RWPE2 (cell line): ENCODE data around the gene EEF1A1.

ENCODE experiments used
- ATAC-seq: fragments of 200-7000 bp; cut with Tn5 transposase; 3 replicates; pipeline ENCODE4 v1.9.1; 2021; ENCODE audit warnings: low read depth
- DNase-seq: peaks from one replicate; pipeline ENCODE4 v3.0.0-alpha.2; 2020; ENCODE audit warnings: low spot score
- H3K27ac ChIP-seq: fragments of 450-650 bp; 2 replicates; pipeline ENCODE4 v1.5.1; 2017; ENCODE audit warnings: mild to moderate bottlenecking; ENCODE audit not compliant: poor library complexity, severe bottlenecking
- H3K27me3 ChIP-seq: fragments of 250-450 bp; sonication (Bioruptor Pico); 2 replicates; pipeline ENCODE4 v1.5.1; 2021; ENCODE audit warnings: mild to moderate bottlenecking, moderate library complexity; ENCODE audit not compliant: insufficient read depth, poor library complexity, severe bottlenecking
- H3K36me3 ChIP-seq: fragments of 250-450 bp; sonication (Bioruptor Pico); 2 replicates; pipeline ENCODE4 v1.5.1; 2020; ENCODE audit warnings: low read depth, mild to moderate bottlenecking, moderate library complexity
- H3K4me1 ChIP-seq: fragments of 250-450 bp; sonication (Bioruptor Pico); 2 replicates; pipeline ENCODE4 v1.5.1; 2021; ENCODE audit warnings: mild to moderate bottlenecking, moderate library complexity; ENCODE audit not compliant: insufficient read depth, poor library complexity, severe bottlenecking
- H3K4me3 ChIP-seq: fragments of 250-450 bp; sonication (Bioruptor Pico); 2 replicates; pipeline ENCODE4 v1.5.1; 2021; ENCODE audit warnings: mild to moderate bottlenecking, moderate library complexity; ENCODE audit not compliant: severe bottlenecking
- H3K9me3 ChIP-seq: fragments of 250-450 bp; sonication (Bioruptor Pico); 2 replicates; pipeline ENCODE4 v1.5.1; 2021; ENCODE audit warnings: mild to moderate bottlenecking, moderate library complexity; ENCODE audit not compliant: severe bottlenecking
- TF ChIP-seq, protein P1 (sequence below): fragments of 450-650 bp; IDR thresholded peaks from one replicate; pipeline ENCODE4 v1.5.1; 2017; ENCODE audit warnings: mild to moderate bottlenecking, moderate library complexity; ENCODE audit not compliant: poor library complexity, severe bottlenecking

EEF1A1 gene

DNA sequence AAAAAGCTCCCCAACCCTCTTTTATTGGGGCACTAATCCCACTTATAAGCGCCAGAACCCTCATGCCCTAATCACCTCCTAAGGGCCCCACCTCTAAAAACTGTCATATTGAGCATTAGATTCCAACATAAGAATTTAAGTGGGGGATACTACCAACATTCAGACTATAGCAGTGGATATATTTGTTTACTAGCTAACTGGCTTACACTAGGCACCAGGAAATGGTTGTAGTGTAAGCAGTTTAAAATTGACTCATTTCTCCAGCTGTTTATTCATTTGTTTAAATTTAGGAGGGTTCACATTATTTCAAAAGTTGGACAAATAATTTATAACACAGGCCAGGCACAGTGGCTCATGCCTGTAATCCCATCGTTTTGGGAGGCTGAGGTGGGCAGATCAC lies 36.4 kb downstream of the EEF1A1 start:
- DNase-seq (no peak), ATAC-seq (no peak)
- H3K36me3 ChIP-seq = peaks cover 92% of the 10 kb centered on the region
- H3K9me3 ChIP-seq = no peaks in the 10 kb centered on the region
- no peak overlapping the region for H3K4me3 ChIP-seq
- no peaks in the 10 kb centered on the region for H3K27me3 ChIP-seq
- TF ChIP-seq, protein P1, sequence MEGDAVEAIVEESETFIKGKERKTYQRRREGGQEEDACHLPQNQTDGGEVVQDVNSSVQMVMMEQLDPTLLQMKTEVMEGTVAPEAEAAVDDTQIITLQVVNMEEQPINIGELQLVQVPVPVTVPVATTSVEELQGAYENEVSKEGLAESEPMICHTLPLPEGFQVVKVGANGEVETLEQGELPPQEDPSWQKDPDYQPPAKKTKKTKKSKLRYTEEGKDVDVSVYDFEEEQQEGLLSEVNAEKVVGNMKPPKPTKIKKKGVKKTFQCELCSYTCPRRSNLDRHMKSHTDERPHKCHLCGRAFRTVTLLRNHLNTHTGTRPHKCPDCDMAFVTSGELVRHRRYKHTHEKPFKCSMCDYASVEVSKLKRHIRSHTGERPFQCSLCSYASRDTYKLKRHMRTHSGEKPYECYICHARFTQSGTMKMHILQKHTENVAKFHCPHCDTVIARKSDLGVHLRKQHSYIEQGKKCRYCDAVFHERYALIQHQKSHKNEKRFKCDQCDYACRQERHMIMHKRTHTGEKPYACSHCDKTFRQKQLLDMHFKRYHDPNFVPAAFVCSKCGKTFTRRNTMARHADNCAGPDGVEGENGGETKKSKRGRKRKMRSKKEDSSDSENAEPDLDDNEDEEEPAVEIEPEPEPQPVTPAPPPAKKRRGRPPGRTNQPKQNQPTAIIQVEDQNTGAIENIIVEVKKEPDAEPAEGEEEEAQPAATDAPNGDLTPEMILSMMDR = no peak
- no peak overlapping the region for H3K27ac ChIP-seq
- H3K4me1 ChIP-seq = no peaks in the 10 kb centered on the region

DNA sequence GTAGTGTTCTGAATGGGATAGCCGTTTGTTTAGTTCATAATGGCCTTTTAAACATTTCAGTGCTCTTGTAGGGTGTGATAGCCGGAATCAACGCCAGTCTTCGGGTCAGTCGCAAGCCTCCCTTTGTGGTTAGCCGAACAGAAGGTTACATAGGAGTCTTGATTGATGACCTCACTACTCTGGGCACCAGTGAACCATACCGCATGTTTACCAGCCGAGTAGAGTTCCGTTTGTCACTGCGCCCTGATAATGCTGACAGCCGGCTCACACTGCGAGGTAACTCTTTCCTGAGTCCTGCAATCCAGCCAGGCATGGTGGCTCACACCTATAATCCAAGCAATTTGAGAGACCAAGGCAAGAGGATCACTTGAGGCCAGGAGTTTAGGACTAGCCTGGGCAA lies 38.9 kb downstream of the EEF1A1 start:
- no peak for DNase-seq
- Histone ChIP-seq H3K4me1 (no peaks in the 10 kb centered on the region), H3K4me3 (no peak overlapping the region), H3K27me3 (no peaks in the 10 kb centered on the region), H3K9me3 (no peaks in the 10 kb centered on the region), H3K36me3 (peaks cover 90% of the 10 kb centered on the region), H3K27ac (no peak overlapping the region)
- no peak for ATAC-seq
- TF ChIP-seq, protein P1 = no peak

DNA sequence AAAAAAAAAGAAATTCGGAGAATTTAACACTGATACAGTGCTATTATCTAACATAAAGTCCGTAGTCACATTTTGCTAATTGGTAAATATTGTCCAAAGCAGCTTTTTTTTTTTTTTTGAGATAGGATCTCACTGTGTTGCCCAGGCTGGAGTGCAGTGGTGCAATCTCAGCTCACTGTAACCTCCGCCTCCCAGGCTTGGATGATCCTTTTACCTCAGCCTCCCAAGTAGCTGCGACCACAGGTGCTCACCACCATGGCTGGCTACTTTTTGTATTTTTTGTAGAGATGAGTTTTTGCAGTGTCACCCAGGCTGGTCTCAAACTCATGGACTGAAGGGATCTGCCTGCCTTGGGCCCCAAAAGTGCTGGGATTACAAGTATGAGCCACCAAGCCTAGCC lies 43.4 kb downstream of the EEF1A1 start:
- DNase-seq = no peak
- H3K9me3 ChIP-seq = no peaks in the 10 kb centered on the region
- H3K27ac ChIP-seq = no peak overlapping the region
- TF ChIP-seq, protein P1 = no peak
- no peaks in the 10 kb centered on the region for H3K27me3 ChIP-seq
- no peaks in the 10 kb centered on the region for H3K4me1 ChIP-seq
- no peak overlapping the region for H3K4me3 ChIP-seq
- ATAC-seq = no peak
- peaks cover 90% of the 10 kb centered on the region for H3K36me3 ChIP-seq

DNA sequence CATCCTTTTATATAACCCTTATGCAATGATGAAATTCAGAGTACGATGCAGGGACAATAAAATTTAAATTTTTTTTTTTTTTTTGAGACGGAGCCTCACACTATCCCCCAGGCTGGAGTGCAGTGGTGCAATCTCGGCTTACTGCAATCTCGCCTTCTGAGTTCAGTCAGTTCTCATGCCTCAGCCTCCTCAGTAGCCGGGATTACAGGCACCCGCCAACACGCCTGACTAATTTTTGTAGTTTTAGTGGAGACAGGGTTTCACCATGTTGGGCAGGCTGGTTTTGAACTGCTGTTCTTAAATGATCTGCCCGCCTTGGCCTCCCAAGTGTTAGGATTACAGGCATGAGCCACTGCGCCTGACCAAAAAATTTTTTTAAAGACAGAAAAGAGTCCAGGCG lies 44.1 kb downstream of the EEF1A1 start:
- DNase-seq (no peak), ATAC-seq (no peak)
- Histone ChIP-seq H3K9me3 (no peaks in the 10 kb centered on the region), H3K27ac (no peak overlapping the region), H3K4me3 (no peak overlapping the region), H3K4me1 (no peaks in the 10 kb centered on the region), H3K27me3 (no peaks in the 10 kb centered on the region), H3K36me3 (peaks cover 90% of the 10 kb centered on the region)
- TF ChIP-seq, protein P1 = no peak

DNA sequence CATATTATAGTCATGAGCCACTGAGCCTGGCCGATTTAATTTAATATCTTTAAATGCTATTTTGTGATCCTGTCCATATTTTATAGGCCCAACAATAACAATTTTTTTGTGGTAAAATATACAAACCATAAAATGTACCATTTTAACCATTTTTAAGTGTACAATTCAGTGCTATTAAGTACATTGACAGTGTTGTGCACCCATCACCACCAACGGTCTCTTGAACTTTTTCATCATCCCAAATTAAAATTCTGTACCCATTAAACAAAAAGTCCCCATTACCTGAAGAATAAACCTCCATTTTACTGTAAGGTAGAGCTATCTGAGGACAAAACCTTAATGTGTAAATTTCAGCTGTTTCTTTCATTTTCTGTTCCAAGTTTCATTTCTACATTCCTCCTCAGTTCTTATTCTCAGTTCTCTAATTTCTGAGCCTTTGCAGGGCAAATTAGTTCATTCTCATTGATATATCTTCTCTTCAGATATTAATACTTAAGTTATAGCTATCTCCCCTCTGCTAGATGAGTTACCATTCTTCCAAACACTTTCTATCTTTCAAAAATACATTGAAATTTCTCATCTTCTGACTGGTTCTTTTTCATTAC lies 49.0 kb downstream of the EEF1A1 start:
- ATAC-seq = no peak
- H3K27me3 ChIP-seq = no peaks in the 10 kb centered on the region
- H3K4me1 ChIP-seq = no peaks in the 10 kb centered on the region
- H3K27ac ChIP-seq = no peak overlapping the region
- peaks cover 97% of the 10 kb centered on the region for H3K36me3 ChIP-seq
- no peak overlapping the region for H3K4me3 ChIP-seq
- no peak for DNase-seq
- H3K9me3 ChIP-seq = no peaks in the 10 kb centered on the region
- TF ChIP-seq, protein P1 = no peak
